ENCODE measurements around the gene ISYNA1.
"Not testable (repeated sequence)": the region's sequence is repeated elsewhere in the genome, so short reads cannot be mapped to it uniquely, and the experiment has no call there.

ISYNA1 gene

GRCh38 chr19:18418029-18418482, 19.9 kb downstream of the ISYNA1 start:
- DNase-seq: no peak

- no peak for DNase-seq
Observed at GRCh38 chr19:18417250-18418028, 20.5 kb downstream of the ISYNA1 start.

- DNase-seq: peak; percentile 27
Observed at GRCh38 chr19:18416778-18417249, 21.1 kb downstream of the ISYNA1 start.

- DNase-seq: no peak
Observed at GRCh38 chr19:18415178-18415867, 22.6 kb downstream of the ISYNA1 start.

GRCh38 chr19:18414504-18415177, 23.3 kb downstream of the ISYNA1 start:
- DNase-seq: no peak

GRCh38 chr19:18412610-18413239, 25.2 kb downstream of the ISYNA1 start:
- DNase-seq: no peak

- DNase-seq: peak; percentile 56
Observed at GRCh38 chr19:18408053-18408476, 29.9 kb downstream of the ISYNA1 start.

- DNase-seq: no peak
Observed at GRCh38 chr19:18406749-18407148, 31.2 kb downstream of the ISYNA1 start.

- DNase-seq: not testable (repeated sequence)
Observed at GRCh38 chr19:18405754-18406153, 32.2 kb downstream of the ISYNA1 start.

GRCh38 chr19:18402455-18403248, 35.3 kb downstream of the ISYNA1 start:
- DNase-seq: not testable (repeated sequence)

GRCh38 chr19:18401580-18402112, 36.3 kb downstream of the ISYNA1 start:
- no peak for DNase-seq

- DNase-seq: no peak
Observed at GRCh38 chr19:18399008-18399407, 38.9 kb downstream of the ISYNA1 start.

GRCh38 chr19:18397242-18398202, 40.4 kb downstream of the ISYNA1 start, which contains the start of gene LRRC25:
LRRC25 (minus strand) TSS chr19:18397622; CDS start chr19:18396963, 659 bp downstream.
- no peak for DNase-seq

- DNase-seq: no peak
Observed at GRCh38 chr19:18396471-18397241, 41.3 kb downstream of the ISYNA1 start.

- DNase-seq: no peak
Observed at GRCh38 chr19:18393836-18394235, 44.1 kb downstream of the ISYNA1 start.

- DNase-seq: no peak
Observed at GRCh38 chr19:18392926-18393325, 45.0 kb downstream of the ISYNA1 start.

GRCh38 chr19:18392417-18392816, 45.5 kb downstream of the ISYNA1 start:
- no peak for DNase-seq

GRCh38 chr19:18391509-18392075, 46.3 kb downstream of the ISYNA1 start:
- DNase-seq: no peak
